ENCODE measurements around the gene ARVCF. TPM values are rescaled to one million over a fixed set of nuclear protein-coding genes. Genes with fewer than 3 reads are reported as not detected.

Gene ARVCF
- total RNA-seq, 1 donor from 2014 or later, result 1.7 TPM

DNA sequence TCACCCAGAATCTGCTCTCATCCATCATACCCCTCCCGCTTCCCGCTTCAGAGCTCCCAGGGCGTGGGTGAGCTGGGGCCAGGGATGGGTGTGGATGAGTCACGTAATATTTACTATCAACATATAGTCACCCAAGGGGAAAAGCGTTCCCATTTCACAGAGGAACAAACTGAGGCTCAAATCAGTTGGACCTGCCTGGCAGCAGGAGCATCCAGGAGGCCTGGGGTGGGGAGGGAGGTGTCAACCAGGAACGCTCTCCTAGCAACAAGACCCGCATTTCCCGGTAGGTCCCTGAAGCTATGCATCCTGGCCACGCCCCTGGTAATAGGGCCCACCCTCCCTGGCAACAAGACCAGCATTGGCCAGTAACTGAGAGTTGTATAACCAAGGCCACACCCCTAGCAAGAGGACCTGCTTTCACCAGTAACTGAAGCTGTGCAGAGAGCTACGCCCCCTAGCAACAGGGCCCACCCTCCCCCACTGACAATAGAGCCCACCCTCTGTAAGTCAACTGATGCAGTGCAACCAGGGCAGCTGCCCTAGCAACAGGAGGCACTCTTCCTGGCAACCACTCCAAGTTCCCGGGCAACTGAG is 42.3 kb downstream of the ARVCF start:
- intact Hi-C loops (cut with micrococcal nuclease), result no loop called here

DNA sequence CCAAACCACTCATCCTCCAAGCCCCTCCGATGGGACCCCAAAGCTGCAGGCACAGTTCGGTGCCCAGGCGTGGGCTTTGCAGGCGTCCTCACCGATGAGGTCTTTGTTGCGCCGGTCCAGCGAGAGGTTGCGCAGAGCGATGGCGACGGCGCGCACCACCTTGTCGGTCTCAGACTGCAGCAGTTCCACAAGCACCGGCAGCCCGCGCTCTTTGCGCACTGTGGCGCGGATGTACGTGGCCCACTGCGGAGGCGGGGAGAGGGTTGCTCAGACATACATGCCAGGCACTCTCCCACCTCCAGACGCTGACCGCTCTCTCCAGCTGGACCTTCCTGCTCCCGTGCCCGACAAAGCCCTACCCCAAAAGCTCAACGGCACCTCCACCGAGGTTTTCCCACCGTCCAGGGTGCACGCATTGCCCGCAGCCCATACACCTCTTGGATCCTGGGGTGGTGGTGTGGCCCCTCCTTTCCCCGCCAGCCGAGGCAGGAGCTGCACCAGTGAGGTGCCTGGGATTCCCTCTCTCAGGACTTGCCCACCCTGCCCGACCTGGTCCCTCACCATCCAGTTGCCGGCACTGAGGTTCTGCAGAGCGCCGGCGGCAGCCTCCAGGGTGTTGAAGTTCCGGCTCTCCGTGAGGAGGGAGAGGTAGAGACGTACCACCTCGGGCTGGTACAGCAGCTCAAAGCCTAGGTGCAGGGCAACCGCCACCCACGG is 42.9 kb downstream of the ARVCF start:
- intact Hi-C loops (cut with micrococcal nuclease), result no loop called here

DNA sequence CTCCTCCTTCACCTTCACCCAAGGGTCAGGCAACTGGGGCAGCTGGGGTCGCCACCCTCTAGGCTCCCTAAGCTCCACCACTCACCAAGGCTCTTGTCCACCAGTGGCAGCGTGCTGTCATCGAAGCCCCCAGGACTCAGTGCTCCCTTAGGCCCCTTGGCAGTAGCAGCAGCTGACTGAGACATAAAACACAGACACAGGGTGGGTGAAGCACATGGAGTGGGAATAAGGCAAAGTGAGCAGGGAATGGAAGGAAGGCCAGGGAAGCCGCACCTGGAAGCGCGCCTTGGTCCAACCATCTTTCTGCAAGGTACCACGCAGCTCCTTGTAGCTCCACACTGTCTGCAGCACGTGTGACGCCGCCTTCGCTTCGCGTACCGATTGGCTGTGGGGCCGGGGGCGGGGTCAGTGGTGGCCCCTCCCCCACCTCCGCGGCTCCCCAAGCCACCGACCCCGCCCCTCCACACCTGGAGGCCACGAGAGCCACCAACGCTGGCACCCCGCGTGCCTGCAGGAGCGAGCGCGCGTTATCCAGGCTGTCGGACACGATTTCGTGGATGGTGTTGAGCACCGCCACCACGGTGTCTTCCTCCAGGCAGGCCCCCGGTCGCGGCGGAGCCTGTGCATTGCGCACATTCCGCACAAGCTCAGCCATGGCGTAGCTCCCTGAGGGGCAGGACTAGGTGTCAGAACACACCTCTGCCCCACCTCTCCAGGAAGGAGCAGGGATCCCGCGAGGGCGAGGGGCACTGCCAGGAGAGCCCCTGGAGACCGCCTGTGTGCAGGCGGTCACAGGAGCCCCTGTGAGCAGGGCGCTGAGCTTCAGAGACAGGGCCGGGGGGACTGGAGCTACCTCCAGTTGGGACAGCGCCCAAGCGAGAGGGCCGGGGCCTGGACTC is 43.7 kb downstream of the ARVCF start:
- intact Hi-C loops (cut with micrococcal nuclease), result no loop called here

DNA sequence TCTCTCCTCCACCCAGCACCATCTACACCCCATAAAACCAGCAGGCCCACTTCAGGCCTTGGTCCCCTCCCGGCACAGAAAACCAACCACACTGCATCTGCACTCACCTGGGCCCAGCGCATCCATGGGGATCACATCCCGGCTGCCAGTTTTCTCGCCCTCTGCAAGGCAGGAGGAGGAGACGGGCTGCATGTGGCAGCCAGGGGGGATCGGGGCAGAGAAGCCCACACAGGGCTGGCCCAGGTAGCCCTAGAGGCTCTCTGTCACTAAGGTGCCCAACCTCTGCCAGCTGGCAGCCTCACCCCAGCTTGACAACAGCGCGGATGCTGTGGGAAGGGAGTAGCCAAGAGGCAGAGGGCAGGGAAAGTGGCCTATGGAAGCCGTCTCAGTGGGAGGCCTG is 44.4 kb downstream of the ARVCF start:
- intact Hi-C loops (cut with micrococcal nuclease), result no loop called here

GRCh38 chr22:19971276-19972124 is 45.1 kb downstream of the ARVCF start:
- intact Hi-C loops (cut with micrococcal nuclease), result loop anchor here (2.0 kb wide), 1 partner anchor 49 kb away; the partner anchor contains the start of gene TANGO2

DNA sequence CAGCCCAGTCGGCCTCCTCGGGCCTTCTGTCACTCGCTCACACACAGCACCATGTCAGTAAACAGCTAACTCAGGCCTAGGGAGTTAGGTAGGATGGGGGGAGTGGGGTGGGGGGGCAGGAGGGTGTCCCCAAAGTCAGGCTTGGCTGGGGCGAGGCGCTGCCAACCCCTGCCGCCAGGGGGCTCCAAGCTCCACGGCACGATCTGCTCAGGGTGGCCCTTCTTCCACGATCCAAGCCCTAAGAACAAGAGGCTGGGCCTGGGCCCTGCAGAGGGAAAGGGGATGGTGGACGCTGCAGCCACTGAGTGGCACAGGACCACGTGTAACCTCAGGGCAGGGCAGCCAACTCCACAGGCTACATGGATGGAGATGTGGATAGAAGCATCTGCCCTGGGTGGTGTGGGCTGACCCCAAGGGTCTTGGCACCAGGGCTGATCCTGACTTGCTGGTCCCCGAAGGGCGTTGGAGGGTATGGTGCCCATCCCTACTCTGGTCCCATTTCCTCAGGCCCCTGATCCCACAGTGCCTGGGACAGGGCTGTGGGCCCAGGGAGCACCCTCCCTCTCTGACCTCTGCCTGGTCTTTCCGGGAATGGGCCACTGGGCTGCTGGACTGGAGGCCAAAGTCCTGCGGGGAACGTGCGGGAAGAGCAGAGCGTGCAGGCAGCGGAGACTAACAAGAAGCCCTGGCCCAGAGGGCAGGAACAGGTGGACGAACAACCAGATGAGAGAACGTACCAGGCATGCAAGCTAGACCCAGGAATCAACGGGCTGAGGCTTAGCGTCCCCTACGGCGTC is 45.9 kb downstream of the ARVCF start:
- intact Hi-C loops (cut with micrococcal nuclease), result loop anchor here (1.0 to 2.0 kb wide), 4 partner anchors 50 to 159 kb away; partner anchors contain the start of genes TANGO2 and TRMT2A

GRCh38 chr22:19970031-19970478 is 46.6 kb downstream of the ARVCF start:
- intact Hi-C loops (cut with micrococcal nuclease), result loop anchor here (1.0 to 2.0 kb wide), 4 partner anchors 51 to 159 kb away; partner anchors contain the start of genes TANGO2 and TRMT2A

- intact Hi-C loops (cut with micrococcal nuclease), result no loop called here
Observed at GRCh38 chr22:19969141-19969928, 47.3 kb downstream of the ARVCF start.

DNA sequence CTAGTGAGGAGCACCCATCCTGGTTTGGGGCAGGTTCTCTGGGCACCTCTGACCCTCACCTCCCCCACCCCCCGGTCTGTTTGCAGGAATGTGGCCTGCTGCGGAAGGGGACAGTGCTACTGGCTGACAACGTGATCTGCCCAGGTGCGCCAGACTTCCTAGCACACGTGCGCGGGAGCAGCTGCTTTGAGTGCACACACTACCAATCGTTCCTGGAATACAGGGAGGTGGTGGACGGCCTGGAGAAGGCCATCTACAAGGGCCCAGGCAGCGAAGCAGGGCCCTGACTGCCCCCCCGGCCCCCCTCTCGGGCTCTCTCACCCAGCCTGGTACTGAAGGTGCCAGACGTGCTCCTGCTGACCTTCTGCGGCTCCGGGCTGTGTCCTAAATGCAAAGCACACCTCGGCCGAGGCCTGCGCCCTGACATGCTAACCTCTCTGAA is 48.2 kb downstream of the ARVCF start:
- intact Hi-C loops (cut with micrococcal nuclease), result no loop called here

DNA sequence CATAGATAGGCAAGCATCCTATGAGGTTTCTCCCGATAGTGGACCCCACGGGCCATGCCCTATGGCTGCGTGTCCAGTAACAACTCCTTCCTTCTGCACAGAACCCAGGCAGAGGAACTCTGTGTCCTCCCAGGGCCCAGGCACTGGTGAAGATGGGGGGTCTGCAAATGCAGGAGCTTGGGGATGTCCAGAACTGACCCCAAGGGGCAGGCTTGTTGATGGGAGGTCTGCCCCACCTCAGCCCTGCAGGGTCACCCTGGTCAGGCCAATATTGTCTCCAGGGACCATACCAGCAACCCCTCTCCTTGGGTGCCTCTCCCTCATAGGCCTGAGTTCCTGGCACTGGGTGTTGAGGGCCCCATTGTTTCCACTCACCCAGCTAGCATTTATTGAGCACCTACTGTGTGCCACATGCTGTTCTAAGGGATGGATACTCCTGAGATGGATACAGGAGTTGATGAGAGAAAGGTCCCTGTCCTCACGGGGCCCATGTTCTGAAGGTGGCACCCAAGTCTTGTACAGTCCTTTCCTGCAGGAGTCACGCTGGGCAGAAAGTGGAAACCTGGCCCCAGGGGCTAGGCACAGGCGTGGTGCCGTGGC is 48.7 kb downstream of the ARVCF start:
- intact Hi-C loops (cut with micrococcal nuclease), result no loop called here

- intact Hi-C loops (cut with micrococcal nuclease), result no loop called here
Observed at GRCh38 chr22:19966908-19967750, 49.5 kb downstream of the ARVCF start.

GRCh38 chr22:19965771-19966709 is 50.6 kb downstream of the ARVCF start:
- intact Hi-C loops (cut with micrococcal nuclease), result no loop called here

- intact Hi-C loops (cut with micrococcal nuclease), result no loop called here
Observed at GRCh38 chr22:19964701-19965386, 51.8 kb downstream of the ARVCF start.

- intact Hi-C loops (cut with micrococcal nuclease), result no loop called here
Observed at GRCh38 chr22:19963863-19964642, 52.6 kb downstream of the ARVCF start.

Data from T-helper 1 cell treated with Interleukin-12 subunit alpha and Interleukin-12 subunit beta and Interleukin-4 antibody, amounts not matched to agents 30 ng/mL and 1 ng/mL, for 36 hours (primary cell).